Spleen (tissue), 7 donors: ENCODE measurements around the gene KCNRG.

Experiments
- POLR2A ChIP-seq, 3 donors: fragments of 450-650 bp; IDR thresholded peaks; one replicate each; pipeline ENCODE4 v1.5.1; 2017; ENCODE audit warnings: antibody characterized with exemption in 3 of 3, mild to moderate bottlenecking in 1 of 3
- TF ChIP-seq, protein P1 (sequence below), 11 experiments: fragments of 200-600 bp in 7 of 11; fragments of 450-650 bp in 4 of 11; sonication (generic) in 4 of 11; IDR thresholded peaks in 8 of 11; conservative IDR thresholded peaks in 3 of 11; 1 replicate in 7 of 11; 2 replicates in 4 of 11; pipeline versions ENCODE4 v1.4.0 to v1.8.0; 2016 to 2021; ENCODE audit warnings: antibody characterized with exemption in 11 of 11, inconsistent platforms in 4 of 11, mild to moderate bottlenecking in 1 of 11
- donor health status: DM: no; HTN: no; CAD: no; lungs with moderate emphysema.
- donor health status: DM: no; HTN: no; CAD: no.
- donor health status: DM: no; HTN: no; CAD: no.

DNA sequence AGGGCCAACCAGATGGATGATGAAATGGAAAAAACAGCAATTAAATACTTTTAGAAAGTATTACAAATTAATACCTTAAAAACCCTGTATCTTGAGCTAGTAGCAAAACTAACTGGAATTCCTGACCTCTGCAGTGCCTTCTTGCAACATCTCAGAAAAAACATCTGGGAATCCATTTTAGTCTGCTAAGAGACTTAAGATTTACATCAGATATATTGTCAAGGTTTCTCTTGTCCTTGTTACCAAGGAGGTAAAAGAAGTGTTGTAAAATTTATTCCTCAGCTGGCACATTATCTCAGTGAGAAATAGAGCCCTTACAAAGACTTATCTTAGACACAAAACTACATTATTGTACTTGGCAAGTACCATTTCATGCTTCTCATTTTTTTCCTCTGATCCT is 18.5 kb downstream of the KCNRG start:
- TF ChIP-seq, protein P1, sequence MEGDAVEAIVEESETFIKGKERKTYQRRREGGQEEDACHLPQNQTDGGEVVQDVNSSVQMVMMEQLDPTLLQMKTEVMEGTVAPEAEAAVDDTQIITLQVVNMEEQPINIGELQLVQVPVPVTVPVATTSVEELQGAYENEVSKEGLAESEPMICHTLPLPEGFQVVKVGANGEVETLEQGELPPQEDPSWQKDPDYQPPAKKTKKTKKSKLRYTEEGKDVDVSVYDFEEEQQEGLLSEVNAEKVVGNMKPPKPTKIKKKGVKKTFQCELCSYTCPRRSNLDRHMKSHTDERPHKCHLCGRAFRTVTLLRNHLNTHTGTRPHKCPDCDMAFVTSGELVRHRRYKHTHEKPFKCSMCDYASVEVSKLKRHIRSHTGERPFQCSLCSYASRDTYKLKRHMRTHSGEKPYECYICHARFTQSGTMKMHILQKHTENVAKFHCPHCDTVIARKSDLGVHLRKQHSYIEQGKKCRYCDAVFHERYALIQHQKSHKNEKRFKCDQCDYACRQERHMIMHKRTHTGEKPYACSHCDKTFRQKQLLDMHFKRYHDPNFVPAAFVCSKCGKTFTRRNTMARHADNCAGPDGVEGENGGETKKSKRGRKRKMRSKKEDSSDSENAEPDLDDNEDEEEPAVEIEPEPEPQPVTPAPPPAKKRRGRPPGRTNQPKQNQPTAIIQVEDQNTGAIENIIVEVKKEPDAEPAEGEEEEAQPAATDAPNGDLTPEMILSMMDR (IDR thresholded peaks at IDR 0.05 in 8 of 11, conservative IDR thresholded peaks at IDR 0.05 in 3 of 11): no peak
- TF ChIP-seq POLR2A (IDR thresholded peaks at IDR 0.05): no peak
